Activated naive CD4-positive, alpha-beta T cell treated with anti-CD3 and anti-CD28 coated beads, Interleukin-2, amount 10 ng/mL, durations not matched to agents 7 days and 5 days (primary cell): ENCODE results near the gene AK4.

Experiments
- CTCF ChIA-PET: fragments of 350-600 bp; sonication (Branson Sonifier 250); formaldehyde crosslinking; loops from one replicate; lab custom pipeline; 2021; ENCODE audit warnings: antibody characterized with exemption; lab: Charles Lee
- DNase-seq: peaks from one replicate; pipeline ENCODE4 v3.0.0-alpha.2; 2020
- H3K27ac Mint-ChIP-seq: one replicate; pipeline ENCODE4 v1.8.0; 2021; ENCODE audit warnings: mild to moderate bottlenecking, moderate library complexity, mixed read lengths
- H3K27me3 Mint-ChIP-seq: one replicate; pipeline ENCODE4 v1.8.0; 2021; ENCODE audit warnings: mild to moderate bottlenecking, mixed read lengths
- H3K36me3 Mint-ChIP-seq: one replicate; pipeline ENCODE4 v1.8.0; 2021; ENCODE audit warnings: mixed read lengths
- H3K4me1 Mint-ChIP-seq: one replicate; pipeline ENCODE4 v1.8.0; 2021; ENCODE audit warnings: mixed read lengths
- H3K4me3 Mint-ChIP-seq: one replicate; pipeline ENCODE4 v1.8.0; 2021; ENCODE audit warnings: mild to moderate bottlenecking, moderate library complexity, mixed read lengths
- H3K9me3 Mint-ChIP-seq: one replicate; pipeline ENCODE4 v1.8.0; 2021; ENCODE audit warnings: mixed read lengths

AK4 gene

DNA sequence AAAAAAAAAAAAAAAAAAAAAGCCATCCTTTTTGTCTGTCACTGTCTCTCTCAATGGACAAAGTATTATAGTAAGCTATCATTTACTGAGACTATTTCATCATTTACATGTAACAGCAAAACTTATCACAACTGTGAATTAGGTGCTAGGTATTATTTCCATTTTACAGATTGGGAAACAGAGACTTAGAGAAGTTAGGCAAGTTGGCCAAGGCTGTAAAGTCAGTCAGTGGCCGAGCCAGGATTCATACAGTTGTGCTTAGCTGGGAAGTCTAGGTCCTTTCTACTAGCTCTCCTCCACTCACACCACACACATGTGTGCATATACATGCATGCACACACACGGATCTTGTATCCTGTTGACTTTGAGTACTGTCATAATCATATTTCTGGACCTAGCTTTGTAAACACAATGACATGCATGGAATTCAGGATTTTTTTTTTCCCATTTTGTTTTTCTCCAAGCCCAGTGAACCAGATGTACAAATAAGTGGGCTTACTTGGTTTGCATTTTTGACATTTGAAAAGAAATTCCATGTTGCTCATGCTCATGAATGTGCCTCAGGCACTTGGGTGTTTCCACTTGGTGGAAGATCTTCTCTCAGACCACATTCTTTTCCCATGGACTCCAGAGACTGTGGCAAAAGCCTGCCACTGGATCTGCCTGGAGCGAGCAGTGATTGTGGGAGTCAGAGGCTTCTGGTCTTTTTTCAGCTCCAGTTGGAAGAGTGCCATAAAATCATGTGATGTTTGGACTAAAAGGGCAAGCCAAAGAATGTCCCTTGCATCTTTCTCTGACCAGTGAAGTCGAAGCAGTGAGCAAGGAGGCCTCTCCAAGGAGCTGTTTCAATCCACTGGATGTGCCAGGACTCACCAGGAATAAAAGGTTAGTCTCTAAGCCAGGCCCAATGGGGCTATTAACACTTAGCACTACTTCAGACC is 99.7 kb downstream of the AK4 start:
- Mint-ChIP-seq H3K4me1 (no peaks in the 10 kb centered on the region), H3K36me3 (no peaks in the 10 kb centered on the region), H3K27me3 (peaks cover 31% of the 10 kb centered on the region), H3K27ac (no peak overlapping the region), H3K4me3 (no peak overlapping the region), H3K9me3 (no peaks in the 10 kb centered on the region)
- DNase-seq = no peak
- CTCF ChIA-PET = interaction anchor here (1.1 to 3.2 kb wide), 2 partner anchors 10 to 212 kb away, joined by 3 to 10 read pairs; no protein-coding TSS in a partner anchor

GRCh38 chr1:65250826-65251225 is 102.8 kb downstream of the AK4 start:
- no peak overlapping the region for H3K4me3 Mint-ChIP-seq
- CTCF ChIA-PET = no interaction called here
- no peaks in the 10 kb centered on the region for H3K9me3 Mint-ChIP-seq
- peaks cover 36% of the 10 kb centered on the region for H3K27me3 Mint-ChIP-seq
- no peaks in the 10 kb centered on the region for H3K36me3 Mint-ChIP-seq
- DNase-seq = no peak
- H3K27ac Mint-ChIP-seq = no peak overlapping the region
- H3K4me1 Mint-ChIP-seq = peaks cover 16% of the 10 kb centered on the region

DNA sequence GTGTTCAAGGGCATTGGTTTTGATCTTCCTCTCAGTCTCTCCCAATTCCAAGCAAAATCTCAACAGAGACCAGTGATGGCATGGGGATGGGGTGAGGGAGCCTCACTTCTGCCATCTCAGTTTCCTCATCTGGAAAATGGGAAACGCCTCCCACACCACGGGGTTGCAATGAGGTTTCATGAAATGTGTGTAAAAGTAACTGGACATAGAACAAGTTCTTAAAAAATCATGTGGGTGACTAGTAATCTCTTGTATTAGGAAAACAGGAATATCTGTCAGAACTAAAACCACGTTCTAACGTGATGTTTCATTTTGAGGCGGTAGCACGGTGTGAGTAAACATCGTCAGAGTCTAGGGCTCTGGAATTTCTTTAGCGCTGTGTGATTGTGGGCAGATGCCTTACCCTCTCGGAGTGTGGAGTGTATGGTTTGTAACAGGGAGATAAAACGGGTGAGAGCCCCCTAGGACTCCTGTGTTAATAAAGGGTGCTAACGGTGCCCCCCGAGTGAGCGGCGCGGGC is 105.9 kb downstream of the AK4 start:
- H3K36me3 Mint-ChIP-seq = no peaks in the 10 kb centered on the region
- H3K27ac Mint-ChIP-seq = peak overlapping the region; percentile 8
- no peak for DNase-seq
- H3K4me1 Mint-ChIP-seq = peaks cover 16% of the 10 kb centered on the region
- H3K9me3 Mint-ChIP-seq = no peaks in the 10 kb centered on the region
- H3K4me3 Mint-ChIP-seq = peak overlapping the region; percentile 79
- peaks cover 30% of the 10 kb centered on the region for H3K27me3 Mint-ChIP-seq
- CTCF ChIA-PET = interaction anchor here (0.7 to 1.7 kb wide), 7 partner anchors 20 to 206 kb away, joined by 3 to 9 read pairs (median 3); no protein-coding TSS in a partner anchor

- Mint-ChIP-seq H3K27ac (no peak overlapping the region), H3K4me3 (peak overlapping the region; percentile 79)
- CTCF ChIA-PET = interaction anchor here (0.6 to 1.7 kb wide), 8 partner anchors 14 to 574 kb away, joined by 3 to 9 read pairs (median 3); no protein-coding TSS in a partner anchor
Observed at GRCh38 chr1:65254320-65255034, 106.5 kb downstream of the AK4 start.

GRCh38 chr1:65255035-65255655 is 107.1 kb downstream of the AK4 start:
- CTCF ChIA-PET = interaction anchor here (0.6 to 1.7 kb wide), 5 partner anchors 13 to 573 kb away, joined by 3 to 9 read pairs (median 4); no protein-coding TSS in a partner anchor
- DNase-seq = no peak
- H3K9me3 Mint-ChIP-seq = no peaks in the 10 kb centered on the region
- peak overlapping the region; percentile 50 for H3K27ac Mint-ChIP-seq
- peaks cover 24% of the 10 kb centered on the region for H3K27me3 Mint-ChIP-seq
- H3K36me3 Mint-ChIP-seq = no peaks in the 10 kb centered on the region
- peak overlapping the region; percentile 79 for H3K4me3 Mint-ChIP-seq
- H3K4me1 Mint-ChIP-seq = peaks cover 25% of the 10 kb centered on the region

More at GRCh38 chr1:65254320-65255034, 106.5 kb downstream of the AK4 start:
- H3K4me1 Mint-ChIP-seq = peaks cover 19% of the 10 kb centered on the region
- H3K9me3 Mint-ChIP-seq = no peaks in the 10 kb centered on the region
- peaks cover 24% of the 10 kb centered on the region for H3K27me3 Mint-ChIP-seq
- no peaks in the 10 kb centered on the region for H3K36me3 Mint-ChIP-seq
- DNase-seq = peak; percentile 91

- Mint-ChIP-seq H3K27me3 (peaks cover 24% of the 10 kb centered on the region), H3K27ac (no peak overlapping the region), H3K4me3 (peak overlapping the region; percentile 6), H3K4me1 (peaks cover 30% of the 10 kb centered on the region), H3K9me3 (no peaks in the 10 kb centered on the region), H3K36me3 (no peaks in the 10 kb centered on the region)
- CTCF ChIA-PET = interaction anchor here (1.0 kb wide), 1 partner anchor 9 kb away, joined by 3 read pairs; no protein-coding TSS in a partner anchor
- DNase-seq = no peak
Observed at GRCh38 chr1:65255656-65256050, 107.7 kb downstream of the AK4 start.

DNA sequence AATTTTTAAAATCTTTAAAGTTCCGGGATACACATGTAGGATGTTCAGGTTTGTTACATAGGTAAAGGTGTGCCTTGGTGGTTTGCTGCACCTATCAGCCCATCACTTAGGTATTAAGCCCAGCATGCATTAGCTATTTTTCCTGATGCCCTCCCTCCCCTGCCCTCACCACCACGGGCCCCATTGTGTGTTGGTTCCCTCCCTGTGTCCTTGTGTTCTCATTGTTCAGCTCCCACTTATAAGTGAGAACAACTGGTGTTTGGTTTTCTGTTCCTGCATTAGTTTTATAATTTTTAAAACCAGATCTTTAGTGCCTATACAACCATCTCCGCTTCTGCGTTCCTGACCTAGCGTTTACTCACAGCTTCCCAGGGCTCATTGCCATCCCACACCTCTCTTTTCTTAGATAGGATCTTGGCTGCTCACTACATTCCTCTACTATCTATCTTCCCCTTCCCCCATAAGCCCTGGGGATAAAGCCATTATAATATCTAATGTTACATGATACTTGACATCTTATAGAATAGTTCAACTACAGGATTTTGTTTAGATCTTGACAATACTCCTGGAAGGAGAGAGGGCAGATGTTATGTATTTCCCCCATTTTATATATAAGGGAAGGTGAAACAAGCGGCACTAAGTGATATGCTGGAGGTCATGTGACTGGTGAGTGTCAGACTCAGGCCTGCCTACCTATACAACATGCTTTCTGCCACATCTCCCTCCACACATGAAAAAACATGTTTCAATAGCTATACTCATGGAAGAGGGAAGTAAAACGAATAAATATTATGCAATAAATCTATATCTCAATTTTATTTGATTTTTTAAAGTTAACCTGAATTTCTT is 109.1 kb downstream of the AK4 start:
- CTCF ChIA-PET = interaction anchor here (1.1 to 1.4 kb wide), 2 partner anchors 9 to 44 kb away, joined by 3 read pairs; no protein-coding TSS in a partner anchor
- no peak overlapping the region for H3K4me3 Mint-ChIP-seq

GRCh38 chr1:65258106-65258505 is 110.1 kb downstream of the AK4 start:
- H3K4me1 Mint-ChIP-seq = peaks cover 29% of the 10 kb centered on the region
- no peak overlapping the region for H3K27ac Mint-ChIP-seq
- no peaks in the 10 kb centered on the region for H3K36me3 Mint-ChIP-seq
- CTCF ChIA-PET = interaction anchor here (1.4 kb wide), 1 partner anchor 10 kb away, joined by 3 read pairs; no protein-coding TSS in a partner anchor
- H3K9me3 Mint-ChIP-seq = no peaks in the 10 kb centered on the region
- H3K27me3 Mint-ChIP-seq = peaks cover 20% of the 10 kb centered on the region
- H3K4me3 Mint-ChIP-seq = no peak overlapping the region
- no peak for DNase-seq

More for the DNA sequence above, 109.1 kb downstream of the AK4 start:
- Mint-ChIP-seq H3K27me3 (peaks cover 24% of the 10 kb centered on the region), H3K4me1 (peaks cover 30% of the 10 kb centered on the region), H3K36me3 (no peaks in the 10 kb centered on the region), H3K27ac (no peak overlapping the region), H3K9me3 (no peaks in the 10 kb centered on the region)
- no peak for DNase-seq

DNA sequence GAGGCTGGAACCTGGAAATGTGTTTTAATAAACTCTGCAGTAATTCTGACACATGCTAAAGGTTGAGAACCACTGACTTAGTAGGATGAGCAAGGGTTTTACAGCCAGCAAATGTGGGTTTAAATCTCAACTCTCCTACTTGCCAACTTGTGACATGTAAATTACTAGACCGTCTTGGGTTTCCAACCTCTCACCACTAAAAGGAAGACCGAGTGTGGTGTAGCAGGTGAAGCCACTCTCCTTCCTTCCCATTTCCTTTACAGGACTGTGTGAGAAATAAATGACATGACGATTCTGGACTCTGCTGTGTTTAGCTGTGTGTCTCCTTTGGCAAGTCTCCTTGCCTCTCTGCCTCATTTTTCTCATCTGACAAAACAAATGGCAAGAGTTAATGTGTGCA is 111.8 kb downstream of the AK4 start:
- no peak overlapping the region for H3K27ac Mint-ChIP-seq
- no peaks in the 10 kb centered on the region for H3K9me3 Mint-ChIP-seq
- H3K27me3 Mint-ChIP-seq = peaks cover 25% of the 10 kb centered on the region
- no peak for DNase-seq
- peaks cover 26% of the 10 kb centered on the region for H3K4me1 Mint-ChIP-seq
- H3K36me3 Mint-ChIP-seq = no peaks in the 10 kb centered on the region
- CTCF ChIA-PET = interaction anchor here (1.6 kb wide), 1 partner anchor 200 kb away, joined by 5 read pairs; no protein-coding TSS in a partner anchor
- no peak overlapping the region for H3K4me3 Mint-ChIP-seq

- Mint-ChIP-seq H3K27me3 (peaks cover 25% of the 10 kb centered on the region), H3K27ac (no peak overlapping the region), H3K4me1 (peaks cover 30% of the 10 kb centered on the region), H3K9me3 (no peaks in the 10 kb centered on the region), H3K36me3 (no peaks in the 10 kb centered on the region), H3K4me3 (no peak overlapping the region)
- CTCF ChIA-PET = interaction anchor here (0.7 to 1.6 kb wide), 2 partner anchors 199 to 348 kb away, joined by 3 to 5 read pairs; no protein-coding TSS in a partner anchor
- DNase-seq = no peak
Observed at GRCh38 chr1:65260851-65261473, 113.0 kb downstream of the AK4 start.

GRCh38 chr1:65263286-65263685 is 115.3 kb downstream of the AK4 start:
- peaks cover 29% of the 10 kb centered on the region for H3K27me3 Mint-ChIP-seq
- H3K9me3 Mint-ChIP-seq = no peaks in the 10 kb centered on the region
- no peak for DNase-seq
- no peak overlapping the region for H3K27ac Mint-ChIP-seq
- H3K4me1 Mint-ChIP-seq = peaks cover 43% of the 10 kb centered on the region
- H3K4me3 Mint-ChIP-seq = no peak overlapping the region
- H3K36me3 Mint-ChIP-seq = peaks cover 1% of the 10 kb centered on the region
- CTCF ChIA-PET = interaction anchor here (0.6 to 0.8 kb wide), 2 partner anchors 117 to 424 kb away, joined by 3 read pairs; no protein-coding TSS in a partner anchor

GRCh38 chr1:65264197-65264929 is 116.4 kb downstream of the AK4 start:
- CTCF ChIA-PET = interaction anchor here (0.8 to 1.6 kb wide), 2 partner anchors 8 to 49 kb away, joined by 3 to 4 read pairs; no protein-coding TSS in a partner anchor
- peaks cover 40% of the 10 kb centered on the region for H3K4me1 Mint-ChIP-seq

More at GRCh38 chr1:65264197-65264929, 116.4 kb downstream of the AK4 start:
- H3K27me3 Mint-ChIP-seq = peaks cover 29% of the 10 kb centered on the region
- H3K36me3 Mint-ChIP-seq = peaks cover 1% of the 10 kb centered on the region
- H3K4me3 Mint-ChIP-seq = no peak overlapping the region
- no peak overlapping the region for H3K27ac Mint-ChIP-seq
- DNase-seq = no peak
- H3K9me3 Mint-ChIP-seq = no peaks in the 10 kb centered on the region
